Mesendoderm (in vitro differentiated cells): ENCODE results near the gene CCDC188.

Source experiments
- DNase-seq: peaks from one replicate; pipeline ENCODE4 v3.0.0; 2013
- H2AK5ac ChIP-seq: 2 replicates; pipeline ENCODE4 v1.6.1; 2013; ENCODE audit warnings: low read length, inconsistent platforms
- H2BK120ac ChIP-seq: 2 replicates; pipeline ENCODE4 v1.6.1; 2013; ENCODE audit warnings: low read depth, mild to moderate bottlenecking, low read length, moderate library complexity, mixed read lengths
- H2BK15ac ChIP-seq: replicated peaks from 2 replicates; pipeline ENCODE4 v1.6.1; 2013; ENCODE audit warnings: low read depth, mild to moderate bottlenecking, moderate library complexity
- H2BK5ac ChIP-seq: 2 replicates; pipeline ENCODE4 v1.6.1; 2013; ENCODE audit warnings: low read length, inconsistent platforms
- H3K18ac ChIP-seq: 2 replicates; pipeline ENCODE4 v1.6.1; 2013; ENCODE audit warnings: mild to moderate bottlenecking, low read length, mixed read lengths
- H3K23ac ChIP-seq: one replicate; pipeline ENCODE4 v1.6.1; 2013; ENCODE audit warnings: low read length
- H3K27ac ChIP-seq: 2 replicates; pipeline ENCODE4 v1.5.1; 2013; ENCODE audit warnings: low read depth, mild to moderate bottlenecking, inconsistent platforms, low read length, moderate library complexity
- H3K27me3 ChIP-seq: 2 replicates; pipeline ENCODE4 v1.6.1; 2013; ENCODE audit warnings: low read length, control low read depth, mild to moderate bottlenecking, inconsistent platforms; ENCODE audit not compliant: insufficient read depth, poor library complexity
- H3K36me3 ChIP-seq: 2 replicates; pipeline ENCODE4 v1.6.1; 2013; ENCODE audit warnings: low read length, inconsistent platforms; ENCODE audit not compliant: control insufficient read depth, insufficient read depth
- H3K4ac ChIP-seq: one replicate; pipeline ENCODE4 v1.6.1; 2013; ENCODE audit warnings: low read depth, mild to moderate bottlenecking, low read length, moderate library complexity
- H3K4me1 ChIP-seq: 2 replicates; pipeline ENCODE4 v1.6.1; 2013; ENCODE audit warnings: low read depth, low read length, inconsistent platforms; ENCODE audit not compliant: control insufficient read depth
- H3K4me2 ChIP-seq: 2 replicates; pipeline ENCODE4 v1.6.1; 2013; ENCODE audit warnings: low read length
- H3K4me3 ChIP-seq: 2 replicates; pipeline ENCODE4 v1.5.1; 2013; ENCODE audit warnings: mild to moderate bottlenecking, low read length
- H3K56ac ChIP-seq: one replicate; pipeline ENCODE4 v1.6.1; 2013; ENCODE audit warnings: low read length
- H3K79me1 ChIP-seq: 2 replicates; pipeline ENCODE4 v1.6.1; 2013; ENCODE audit warnings: low read length, inconsistent platforms
- H3K79me2 ChIP-seq: 2 replicates; pipeline ENCODE4 v1.6.1; 2013; ENCODE audit warnings: mild to moderate bottlenecking, low read length; ENCODE audit not compliant: control insufficient read depth, insufficient read depth
- H3K9ac ChIP-seq: 2 replicates; pipeline ENCODE4 v1.6.1; 2013; ENCODE audit warnings: low read length, inconsistent platforms
- H4K5ac ChIP-seq: one replicate; pipeline ENCODE4 v1.6.1; 2013; ENCODE audit warnings: low read length
- H4K8ac ChIP-seq: one replicate; pipeline ENCODE4 v1.6.1; 2013; ENCODE audit warnings: low read depth, mild to moderate bottlenecking, control low read depth, low read length, moderate library complexity
- WGBS: extraction: QIAGEN DNeasy Blood & Tissue Kit; methylation state at CpG from one replicate; pipeline ENCODE4 v1.1.7; 2013; ENCODE audit warnings: low lambda C conversion rate, missing lambda C conversion rate; ENCODE audit not compliant: insufficient coverage; ENCODE audit errors: extremely low coverage; 5-methylcytosine and 5-hydroxymethylcytosine counted together

The CCDC188 gene

GRCh38 chr22:20141186-20142077, 9.4 kb downstream of the CCDC188 start:
- Histone ChIP-seq H3K4me3 (no peak overlapping the region), H3K56ac (no peak overlapping the region), H3K9ac (no peak overlapping the region), H2AK5ac (no peak overlapping the region), H3K23ac (no peak overlapping the region), H4K8ac (no peak overlapping the region), H3K79me1 (peaks cover 2% of the 10 kb centered on the region), H2BK5ac (no peak overlapping the region), H3K18ac (no peak overlapping the region), H3K4me1 (no peaks in the 10 kb centered on the region), H4K5ac (no peak overlapping the region), H3K36me3 (no peaks in the 10 kb centered on the region), H3K27me3 (no peaks in the 10 kb centered on the region), H2BK15ac (no peak overlapping the region), H3K4ac (no peak overlapping the region), H3K4me2 (no peak overlapping the region), H2BK120ac (no peak overlapping the region), H3K79me2 (no peaks in the 10 kb centered on the region), H3K27ac (no peak overlapping the region)
- no CpG with 5 or more reads among the region's 22 CpGs for WGBS
- DNase-seq, result peak; percentile 40

- no peak overlapping the region for H3K23ac ChIP-seq
- H2BK120ac ChIP-seq, result no peak overlapping the region
- no peak overlapping the region for H3K27ac ChIP-seq
- H3K4me3 ChIP-seq, result no peak overlapping the region
- WGBS, result no CpG with 5 or more reads among the region's 17 CpGs
- H3K9ac ChIP-seq, result no peak overlapping the region
- H4K5ac ChIP-seq, result no peak overlapping the region
- H3K4me2 ChIP-seq, result no peak overlapping the region
- DNase-seq, result no peak
- no peaks in the 10 kb centered on the region for H3K27me3 ChIP-seq
- H3K4me1 ChIP-seq, result no peaks in the 10 kb centered on the region
- no peak overlapping the region for H3K4ac ChIP-seq
- H2AK5ac ChIP-seq, result no peak overlapping the region
- H3K18ac ChIP-seq, result no peak overlapping the region
- no peak overlapping the region for H2BK5ac ChIP-seq
- no peaks in the 10 kb centered on the region for H3K36me3 ChIP-seq
- H3K79me1 ChIP-seq, result peaks cover 3% of the 10 kb centered on the region
- H3K56ac ChIP-seq, result no peak overlapping the region
- no peak overlapping the region for H4K8ac ChIP-seq
- H2BK15ac ChIP-seq, result no peak overlapping the region
- H3K79me2 ChIP-seq, result no peaks in the 10 kb centered on the region
Measured at GRCh38 chr22:20140521-20140964, 10.3 kb downstream of the CCDC188 start.

DNA sequence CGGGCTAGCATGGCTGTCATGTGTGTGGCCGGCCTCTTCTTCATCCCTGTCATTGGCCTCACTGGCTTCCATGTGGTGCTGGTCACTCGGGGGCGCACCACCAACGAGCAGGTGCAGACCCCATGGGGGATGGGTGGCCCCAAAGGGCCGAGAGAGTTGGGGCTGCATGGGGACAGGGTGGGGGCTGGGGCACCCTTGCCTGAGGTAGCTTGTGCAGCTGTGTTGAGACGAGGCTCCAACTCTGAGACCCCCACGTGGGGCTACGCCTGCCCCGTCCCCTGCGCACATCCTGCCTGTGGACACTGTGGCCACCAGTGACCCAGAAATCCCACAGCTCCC, 10.8 kb downstream of the CCDC188 start:
- Histone ChIP-seq H3K27ac (no peak overlapping the region), H3K27me3 (no peaks in the 10 kb centered on the region), H4K8ac (no peak overlapping the region), H3K18ac (no peak overlapping the region), H4K5ac (no peak overlapping the region), H3K4me1 (no peaks in the 10 kb centered on the region), H3K36me3 (no peaks in the 10 kb centered on the region), H3K79me1 (peaks cover 3% of the 10 kb centered on the region), H3K79me2 (no peaks in the 10 kb centered on the region), H3K4me3 (no peak overlapping the region), H2BK120ac (no peak overlapping the region), H3K4me2 (no peak overlapping the region), H3K9ac (no peak overlapping the region), H2AK5ac (no peak overlapping the region), H3K23ac (no peak overlapping the region), H2BK15ac (no peak overlapping the region), H3K56ac (no peak overlapping the region), H3K4ac (no peak overlapping the region), H2BK5ac (no peak overlapping the region)
- no peak for DNase-seq
- no CpG with 5 or more reads among the region's 11 CpGs for WGBS

DNA sequence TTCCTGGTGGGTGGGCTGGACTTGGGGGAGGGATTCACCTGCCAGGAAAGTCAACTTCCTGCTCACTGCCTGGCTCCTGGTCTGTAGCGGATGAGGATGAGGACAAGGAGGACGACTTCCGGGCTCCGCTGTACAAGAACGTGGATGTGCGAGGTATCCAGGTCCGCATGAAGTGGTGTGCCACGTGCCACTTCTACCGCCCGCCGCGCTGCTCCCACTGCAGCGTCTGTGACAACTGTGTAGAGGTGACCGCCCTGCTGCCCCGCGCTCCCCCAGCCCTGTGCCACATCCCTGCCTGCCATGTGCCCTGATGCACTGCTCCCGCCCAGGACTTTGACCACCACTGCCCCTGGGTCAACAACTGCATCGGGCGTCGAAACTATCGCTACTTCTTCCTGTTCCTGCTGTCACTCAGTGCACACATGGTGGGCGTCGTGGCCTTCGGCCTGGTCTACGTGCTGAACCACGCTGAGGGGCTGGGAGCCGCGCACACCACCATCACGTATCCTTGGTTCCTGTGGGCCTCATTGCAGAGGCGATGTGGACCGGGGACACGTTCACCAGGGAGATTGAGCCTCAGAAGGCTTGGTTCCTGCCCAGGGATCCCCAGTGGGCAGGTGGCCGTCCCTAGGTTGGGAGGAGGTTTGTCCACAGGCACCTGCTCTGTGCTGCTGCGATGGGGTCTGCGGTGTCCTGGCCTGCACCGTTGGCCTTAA, 11.3 kb downstream of the CCDC188 start:
- no peak for DNase-seq
- Histone ChIP-seq H2BK120ac (no peak overlapping the region), H3K36me3 (no peaks in the 10 kb centered on the region), H4K5ac (no peak overlapping the region), H3K4me3 (no peak overlapping the region), H3K56ac (no peak overlapping the region), H3K79me1 (peaks cover 3% of the 10 kb centered on the region), H3K4me1 (no peaks in the 10 kb centered on the region), H3K27ac (no peak overlapping the region), H3K4ac (no peak overlapping the region), H3K18ac (no peak overlapping the region), H3K4me2 (no peak overlapping the region), H3K23ac (no peak overlapping the region), H2BK15ac (no peak overlapping the region), H2BK5ac (no peak overlapping the region), H3K27me3 (no peaks in the 10 kb centered on the region), H4K8ac (no peak overlapping the region), H3K79me2 (no peaks in the 10 kb centered on the region), H2AK5ac (no peak overlapping the region), H3K9ac (no peak overlapping the region)
- WGBS, result no CpG with 5 or more reads among the region's 36 CpGs

DNA sequence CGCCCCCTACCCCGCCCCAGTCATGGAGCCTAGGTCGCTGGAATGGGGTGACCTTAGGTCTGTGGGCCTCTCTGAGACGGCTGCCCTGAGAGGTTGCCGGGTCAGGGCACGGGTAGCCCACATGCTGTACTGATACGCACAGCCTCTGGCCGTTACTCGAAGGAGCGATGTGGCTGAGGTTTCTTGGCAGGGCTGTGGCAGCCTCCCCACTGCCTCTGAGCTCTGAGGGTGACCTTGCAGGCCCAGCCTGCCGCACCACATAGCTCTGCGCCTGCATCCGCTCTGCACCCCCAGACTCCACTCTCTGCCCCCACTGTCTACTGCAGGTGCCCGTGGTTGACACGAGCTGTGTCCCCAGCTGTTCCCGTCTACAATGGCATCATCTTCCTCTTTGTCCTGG, 12.0 kb downstream of the CCDC188 start:
- Histone ChIP-seq H4K8ac (no peak overlapping the region), H3K4me3 (no peak overlapping the region), H2BK15ac (no peak overlapping the region), H4K5ac (no peak overlapping the region), H3K4me1 (no peaks in the 10 kb centered on the region), H3K4ac (no peak overlapping the region), H3K36me3 (no peaks in the 10 kb centered on the region), H3K9ac (no peak overlapping the region), H3K27ac (no peak overlapping the region), H3K56ac (no peak overlapping the region), H2BK5ac (no peak overlapping the region), H2AK5ac (no peak overlapping the region), H2BK120ac (no peak overlapping the region), H3K27me3 (no peaks in the 10 kb centered on the region), H3K18ac (no peak overlapping the region), H3K79me2 (no peaks in the 10 kb centered on the region), H3K4me2 (no peak overlapping the region), H3K23ac (no peak overlapping the region), H3K79me1 (peaks cover 3% of the 10 kb centered on the region)
- no peak for DNase-seq
- no CpG with 5 or more reads among the region's 16 CpGs for WGBS
